ENCODE data around the gene ASAP3.

DNA sequence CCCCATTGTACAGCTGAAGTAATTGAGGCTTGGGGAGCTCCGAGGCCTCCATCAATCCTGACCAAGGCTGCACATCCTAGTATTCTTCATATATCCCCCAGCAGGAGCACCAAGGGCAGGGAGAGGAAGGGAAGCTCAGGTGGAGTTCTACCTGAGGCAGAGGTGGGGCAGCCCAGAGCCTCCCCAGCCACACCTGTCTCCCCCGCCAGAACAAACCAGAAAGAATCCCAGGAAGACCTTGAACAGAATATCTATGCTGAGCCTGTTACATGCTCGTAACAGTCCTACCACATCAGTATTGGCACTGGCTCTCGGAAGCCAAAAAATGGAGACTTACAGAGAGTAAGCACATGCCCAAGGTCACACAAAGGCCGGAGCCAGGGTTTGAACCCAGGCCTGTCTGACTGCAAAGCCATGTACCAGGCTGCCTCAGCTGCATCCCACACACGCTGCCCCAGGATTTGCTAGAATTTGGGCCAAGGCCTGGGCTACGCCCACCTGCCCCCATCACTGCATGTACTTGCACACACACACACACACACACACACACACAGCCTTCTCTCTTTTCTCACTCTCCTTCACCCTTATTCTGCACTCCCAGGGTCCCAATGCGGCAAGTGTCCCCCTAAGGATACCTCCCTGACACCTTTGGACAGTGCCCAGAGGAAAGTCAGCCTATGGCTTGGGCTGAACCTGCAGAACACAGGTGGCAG lies 42.5 kb upstream of the ASAP3 start:
- TF ChIP-seq RARB (CRISPR knock-in tag; IDR thresholded peaks at IDR 0.05) (no peak), PPARA (CRISPR knock-in tag; IDR thresholded peaks at IDR 0.05; ENCODE audit: borderline replicate concordance) (no peak), TOX (CRISPR knock-in tag; IDR thresholded peaks at IDR 0.05; ENCODE audit: borderline replicate concordance) (no peak), SNAI2 (CRISPR knock-in tag; IDR thresholded peaks at IDR 0.05) (no peak), ESRRG (CRISPR knock-in tag; IDR thresholded peaks at IDR 0.05) (no peak), CSDC2 (CRISPR knock-in tag; IDR thresholded peaks at IDR 0.05) (no peak), ZFP30 (CRISPR knock-in tag; IDR thresholded peaks at IDR 0.05) (no peak), ARNTL (CRISPR knock-in tag; IDR thresholded peaks at IDR 0.05; ENCODE audit: borderline replicate concordance, low read depth) (no peak), ZFP3 (CRISPR knock-in tag; IDR thresholded peaks at IDR 0.05) (no peak)
- TF ChIP-seq, protein P1, sequence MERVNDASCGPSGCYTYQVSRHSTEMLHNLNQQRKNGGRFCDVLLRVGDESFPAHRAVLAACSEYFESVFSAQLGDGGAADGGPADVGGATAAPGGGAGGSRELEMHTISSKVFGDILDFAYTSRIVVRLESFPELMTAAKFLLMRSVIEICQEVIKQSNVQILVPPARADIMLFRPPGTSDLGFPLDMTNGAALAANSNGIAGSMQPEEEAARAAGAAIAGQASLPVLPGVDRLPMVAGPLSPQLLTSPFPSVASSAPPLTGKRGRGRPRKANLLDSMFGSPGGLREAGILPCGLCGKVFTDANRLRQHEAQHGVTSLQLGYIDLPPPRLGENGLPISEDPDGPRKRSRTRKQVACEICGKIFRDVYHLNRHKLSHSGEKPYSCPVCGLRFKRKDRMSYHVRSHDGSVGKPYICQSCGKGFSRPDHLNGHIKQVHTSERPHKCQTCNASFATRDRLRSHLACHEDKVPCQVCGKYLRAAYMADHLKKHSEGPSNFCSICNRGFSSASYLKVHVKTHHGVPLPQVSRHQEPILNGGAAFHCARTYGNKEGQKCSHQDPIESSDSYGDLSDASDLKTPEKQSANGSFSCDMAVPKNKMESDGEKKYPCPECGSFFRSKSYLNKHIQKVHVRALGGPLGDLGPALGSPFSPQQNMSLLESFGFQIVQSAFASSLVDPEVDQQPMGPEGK (CRISPR knock-in tag; IDR thresholded peaks at IDR 0.05; ENCODE audit: borderline replicate concordance) = no peak
- TF ChIP-seq, protein P2, sequence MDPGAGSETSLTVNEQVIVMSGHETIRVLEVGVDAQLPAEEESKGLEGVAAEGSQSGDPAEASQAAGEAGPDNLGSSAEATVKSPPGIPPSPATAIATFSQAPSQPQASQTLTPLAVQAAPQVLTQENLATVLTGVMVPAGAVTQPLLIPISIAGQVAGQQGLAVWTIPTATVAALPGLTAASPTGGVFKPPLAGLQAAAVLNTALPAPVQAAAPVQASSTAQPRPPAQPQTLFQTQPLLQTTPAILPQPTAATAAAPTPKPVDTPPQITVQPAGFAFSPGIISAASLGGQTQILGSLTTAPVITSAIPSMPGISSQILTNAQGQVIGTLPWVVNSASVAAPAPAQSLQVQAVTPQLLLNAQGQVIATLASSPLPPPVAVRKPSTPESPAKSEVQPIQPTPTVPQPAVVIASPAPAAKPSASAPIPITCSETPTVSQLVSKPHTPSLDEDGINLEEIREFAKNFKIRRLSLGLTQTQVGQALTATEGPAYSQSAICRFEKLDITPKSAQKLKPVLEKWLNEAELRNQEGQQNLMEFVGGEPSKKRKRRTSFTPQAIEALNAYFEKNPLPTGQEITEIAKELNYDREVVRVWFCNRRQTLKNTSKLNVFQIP (CRISPR knock-in tag; IDR thresholded peaks at IDR 0.05; ENCODE audit: borderline replicate concordance, low read depth) = no peak
